ENCODE results near the gene NR1H4.
"Not testable (repeated sequence)": the region's sequence is repeated elsewhere in the genome, so short reads cannot be mapped to it uniquely, and the experiment has no call there.

The NR1H4 gene

GRCh38 chr12:100473716-100474150 is at the start of gene NR1H4:
TSS of gene NR1H4 (plus strand) at chr12:100473866. CDS start at chr12:100493324, 19,458 bp downstream.
- DNase-seq, result no peak

GRCh38 chr12:100426145-100426544 is 47.5 kb upstream of the NR1H4 start:
- DNase-seq, result no peak

- DNase-seq, result no peak
Measured at GRCh38 chr12:100427078-100427477, 46.6 kb upstream of the NR1H4 start.

GRCh38 chr12:100430251-100430650 is 43.4 kb upstream of the NR1H4 start:
- DNase-seq, result not testable (repeated sequence)

GRCh38 chr12:100433701-100434100 is 40.0 kb upstream of the NR1H4 start:
- DNase-seq, result no peak

- no peak for DNase-seq
Measured at GRCh38 chr12:100434177-100434576, 39.5 kb upstream of the NR1H4 start.

- DNase-seq, result no peak
Measured at GRCh38 chr12:100435957-100436356, 37.7 kb upstream of the NR1H4 start.

- no peak for DNase-seq
Measured at GRCh38 chr12:100437038-100437841, 36.4 kb upstream of the NR1H4 start.

- DNase-seq, result no peak
Measured at GRCh38 chr12:100439797-100440196, 33.9 kb upstream of the NR1H4 start.

GRCh38 chr12:100442403-100442802 is 31.3 kb upstream of the NR1H4 start:
- no peak for DNase-seq

- DNase-seq, result no peak
Measured at GRCh38 chr12:100443434-100443833, 30.2 kb upstream of the NR1H4 start.

GRCh38 chr12:100445081-100445481 is 28.6 kb upstream of the NR1H4 start:
- DNase-seq, result no peak

- DNase-seq, result no peak
Measured at GRCh38 chr12:100447381-100447780, 26.3 kb upstream of the NR1H4 start.

- no peak for DNase-seq
Measured at GRCh38 chr12:100448656-100449055, 25.0 kb upstream of the NR1H4 start.

- no peak for DNase-seq
Measured at GRCh38 chr12:100450735-100451134, 22.9 kb upstream of the NR1H4 start.

- DNase-seq, result no peak
Measured at GRCh38 chr12:100453951-100454350, 19.7 kb upstream of the NR1H4 start.

- no peak for DNase-seq
Measured at GRCh38 chr12:100455896-100456295, 17.8 kb upstream of the NR1H4 start.

GRCh38 chr12:100458191-100458590 is 15.5 kb upstream of the NR1H4 start:
- DNase-seq, result no peak

- no peak for DNase-seq
Measured at GRCh38 chr12:100460702-100461101, 13.0 kb upstream of the NR1H4 start.

GRCh38 chr12:100461330-100461973 is 12.2 kb upstream of the NR1H4 start:
- DNase-seq, result no peak

- no peak for DNase-seq
Measured at GRCh38 chr12:100463661-100464060, 10.0 kb upstream of the NR1H4 start.

GRCh38 chr12:100464529-100464928 is 9.1 kb upstream of the NR1H4 start:
- DNase-seq, result no peak

GRCh38 chr12:100468126-100468525 is 5.5 kb upstream of the NR1H4 start:
- DNase-seq, result no peak

- no peak for DNase-seq
Measured at GRCh38 chr12:100472325-100472724, 1.3 kb upstream of the NR1H4 start.

Measured in NCI-H146 (cell line).